Mucosa of stomach (tissue), 1 donor: ENCODE measurements around the gene COL18A1.

Experiments
- H3K27me3 ChIP-seq: one replicate; pipeline ENCODE4 v1.7.0; 2013; ENCODE audit warnings: mild to moderate bottlenecking, low read length; ENCODE audit not compliant: control insufficient read depth, insufficient read depth
- H3K36me3 ChIP-seq: one replicate; pipeline ENCODE4 v1.7.0; 2013; ENCODE audit warnings: low read length; ENCODE audit not compliant: control insufficient read depth, insufficient read depth
- H3K4me1 ChIP-seq: one replicate; pipeline ENCODE4 v1.7.0; 2013; ENCODE audit warnings: mild to moderate bottlenecking, low read length; ENCODE audit not compliant: control insufficient read depth, insufficient read depth
- H3K4me3 ChIP-seq: one replicate; pipeline ENCODE4 v1.7.0; 2013; ENCODE audit warnings: low read length
- H3K9ac ChIP-seq: one replicate; pipeline ENCODE4 v1.7.0; 2013; ENCODE audit warnings: mild to moderate bottlenecking, low read length, moderate library complexity
- H3K9me3 ChIP-seq: one replicate; pipeline ENCODE4 v1.7.0; 2013; ENCODE audit warnings: mild to moderate bottlenecking, low read length, moderate library complexity; ENCODE audit not compliant: control insufficient read depth
- donor health status: Pancreatic carcinoma.

The COL18A1 gene

DNA sequence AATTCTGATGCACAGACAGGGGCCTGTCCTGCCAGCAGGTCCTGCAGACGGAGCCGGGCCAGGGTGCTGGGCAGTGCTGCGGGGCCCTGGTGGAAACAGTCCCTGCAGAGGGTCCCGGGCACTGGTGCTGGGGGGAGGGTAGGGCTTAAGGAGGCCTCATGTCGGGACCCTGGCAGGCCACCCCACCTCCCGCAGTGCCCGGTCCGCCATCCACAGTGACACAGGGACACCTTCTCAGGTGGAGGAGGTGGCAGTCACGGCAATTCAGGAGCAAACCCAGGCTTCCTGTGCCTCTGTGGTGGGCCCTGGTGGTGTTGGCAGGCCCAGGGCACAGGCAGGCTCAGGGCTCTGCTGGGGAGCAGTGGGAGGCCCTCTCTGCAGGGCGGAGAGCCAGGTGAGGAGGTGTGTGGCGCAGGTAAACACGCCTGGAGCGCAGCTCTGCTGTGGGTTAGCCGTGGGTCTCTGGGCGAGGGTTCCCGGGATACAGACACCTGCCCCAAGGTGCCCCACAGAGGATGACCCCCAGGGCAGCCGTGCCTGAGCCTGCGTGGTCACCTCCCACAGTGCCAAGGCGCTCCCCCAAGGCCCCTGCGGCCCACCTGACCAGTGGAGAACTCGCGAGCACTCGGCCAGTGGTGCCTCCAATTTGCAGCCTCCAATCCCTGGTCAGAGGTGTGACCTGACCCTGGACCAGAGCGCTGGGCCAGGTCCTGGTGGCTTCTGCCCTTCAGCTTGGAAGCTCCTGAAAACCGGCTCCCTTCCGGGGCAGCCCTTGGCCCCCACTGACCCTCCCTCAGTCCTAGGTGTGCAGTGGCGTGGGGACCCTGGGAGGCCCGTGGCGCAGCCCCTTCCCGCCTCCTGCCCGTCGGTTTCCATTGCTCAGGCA, 19.2 kb downstream of the COL18A1 start:
- peaks cover 22% of the 10 kb centered on the region for H3K4me1 ChIP-seq
- H3K4me3 ChIP-seq, result no peak overlapping the region
- no peaks in the 10 kb centered on the region for H3K36me3 ChIP-seq
- no peaks in the 10 kb centered on the region for H3K9me3 ChIP-seq
- H3K9ac ChIP-seq, result no peak overlapping the region
- no peaks in the 10 kb centered on the region for H3K27me3 ChIP-seq

DNA sequence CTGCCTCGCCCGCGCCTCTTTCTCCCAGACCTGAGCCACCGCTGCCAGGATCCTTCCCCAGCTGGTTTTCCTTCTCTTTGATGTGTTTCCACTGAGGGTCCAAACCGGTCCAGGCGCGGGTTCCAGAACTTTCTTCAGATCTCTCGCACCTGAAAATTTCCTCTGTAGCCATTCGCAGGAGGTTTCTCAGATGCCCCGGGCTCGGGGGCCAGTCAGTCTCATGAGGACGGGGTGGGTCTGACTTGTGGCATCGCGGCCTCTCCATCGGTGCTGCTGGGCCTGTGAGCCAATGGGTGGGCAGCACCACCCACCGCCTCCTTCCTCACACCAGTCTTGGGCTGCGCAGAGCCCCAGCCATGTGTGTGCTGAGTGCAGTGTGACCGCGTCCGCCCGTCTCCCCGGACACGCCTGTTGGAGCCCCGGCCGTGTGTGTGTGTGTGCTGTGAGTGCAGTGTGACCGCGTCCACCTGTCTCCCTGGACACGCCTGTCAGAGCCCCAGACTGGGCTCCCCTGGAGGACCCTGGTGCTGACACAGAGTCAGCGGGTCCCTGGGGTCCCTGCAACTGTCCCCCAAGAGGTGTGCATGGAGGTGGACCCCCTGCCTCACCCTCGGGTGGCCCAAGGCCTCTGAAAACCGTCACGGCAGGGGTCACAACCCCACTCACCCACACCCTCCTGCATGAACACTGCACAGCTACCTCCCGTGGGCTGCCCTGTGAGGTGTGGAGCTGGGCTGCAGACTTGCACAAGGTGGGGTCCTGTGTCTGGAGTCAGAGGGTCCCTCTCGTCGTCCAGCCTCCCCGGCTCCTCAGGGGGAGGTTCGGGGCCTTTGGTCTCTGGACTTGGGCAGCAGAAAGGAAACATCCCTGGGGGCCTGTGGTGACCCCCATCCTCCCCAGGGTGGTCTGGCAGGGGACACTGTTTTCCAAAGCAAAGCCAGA, 20.2 kb downstream of the COL18A1 start:
- Histone ChIP-seq H3K4me1 (peaks cover 19% of the 10 kb centered on the region), H3K36me3 (no peaks in the 10 kb centered on the region), H3K27me3 (no peaks in the 10 kb centered on the region), H3K9ac (no peak overlapping the region), H3K9me3 (no peaks in the 10 kb centered on the region), H3K4me3 (no peak overlapping the region)

DNA sequence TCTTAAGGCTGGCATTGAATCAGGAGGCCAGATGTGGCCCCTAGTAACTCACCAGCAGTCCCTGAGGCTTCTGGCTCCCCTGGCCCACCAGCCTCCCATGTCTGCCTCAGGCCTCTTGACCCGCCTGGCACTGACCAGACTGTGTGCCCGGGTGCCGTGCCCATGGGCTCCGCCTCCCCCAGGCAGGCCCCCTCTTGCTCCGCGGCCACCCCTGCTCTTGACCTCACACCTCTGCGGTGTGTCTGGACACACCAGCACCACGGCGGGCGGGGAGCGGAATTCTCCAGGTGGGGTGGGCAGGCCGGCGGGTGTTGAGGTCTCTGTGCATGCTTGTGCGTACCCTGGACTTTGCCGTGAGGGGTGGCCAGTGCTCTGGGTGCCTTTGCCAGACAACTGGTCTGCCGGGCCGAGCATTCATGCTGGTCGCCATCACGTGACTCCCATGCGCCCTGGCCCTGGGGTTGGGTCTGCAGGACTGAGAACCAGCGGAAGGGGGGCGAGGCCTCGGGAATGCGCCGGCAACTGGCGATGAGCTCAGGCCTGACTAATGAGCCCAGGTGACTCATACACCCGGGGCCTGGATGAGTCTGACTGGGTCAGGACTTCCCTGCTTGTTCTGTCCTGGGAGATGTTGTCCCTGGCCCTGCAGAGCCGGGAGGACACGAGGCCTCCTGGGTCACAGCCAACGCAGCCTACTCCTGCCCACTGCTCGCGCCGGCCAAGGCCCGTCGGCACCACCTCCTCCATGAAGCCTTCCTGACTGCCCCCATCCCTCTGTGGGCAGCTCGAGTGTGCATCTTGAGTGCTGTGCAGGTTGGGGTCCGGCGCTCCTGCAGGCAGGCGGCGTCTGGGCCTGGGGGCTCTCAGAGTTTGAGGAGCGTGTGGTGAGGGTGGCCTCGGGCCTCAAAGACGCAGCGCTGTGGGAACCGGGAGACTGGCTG, 22.6 kb downstream of the COL18A1 start:
- H3K4me3 ChIP-seq, result no peak overlapping the region
- no peaks in the 10 kb centered on the region for H3K36me3 ChIP-seq
- peaks cover 5% of the 10 kb centered on the region for H3K4me1 ChIP-seq
- H3K9ac ChIP-seq, result no peak overlapping the region
- H3K27me3 ChIP-seq, result no peaks in the 10 kb centered on the region
- no peaks in the 10 kb centered on the region for H3K9me3 ChIP-seq

DNA sequence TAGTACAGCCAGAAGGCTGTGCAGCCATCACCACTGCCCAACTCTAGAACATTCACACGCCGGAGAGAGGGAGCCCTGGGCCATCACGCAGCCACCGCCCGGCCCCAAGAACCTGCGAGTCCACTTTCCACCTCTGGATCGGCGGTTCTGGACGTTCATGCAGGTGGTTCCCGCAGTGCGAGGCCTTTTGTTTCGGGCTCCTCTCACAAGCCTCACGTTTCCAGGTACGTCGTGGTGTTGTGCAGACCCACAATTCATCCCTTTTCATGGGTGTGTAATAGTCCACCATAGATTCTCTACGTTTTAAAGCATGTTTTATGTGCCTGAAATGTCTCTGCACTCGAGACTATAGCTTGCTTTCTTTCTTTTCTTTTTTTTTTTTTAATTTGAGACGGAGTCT, 23.6 kb downstream of the COL18A1 start:
- Histone ChIP-seq H3K9me3 (no peaks in the 10 kb centered on the region), H3K4me1 (peaks cover 5% of the 10 kb centered on the region), H3K4me3 (no peak overlapping the region), H3K9ac (no peak overlapping the region), H3K36me3 (no peaks in the 10 kb centered on the region), H3K27me3 (no peaks in the 10 kb centered on the region)

DNA sequence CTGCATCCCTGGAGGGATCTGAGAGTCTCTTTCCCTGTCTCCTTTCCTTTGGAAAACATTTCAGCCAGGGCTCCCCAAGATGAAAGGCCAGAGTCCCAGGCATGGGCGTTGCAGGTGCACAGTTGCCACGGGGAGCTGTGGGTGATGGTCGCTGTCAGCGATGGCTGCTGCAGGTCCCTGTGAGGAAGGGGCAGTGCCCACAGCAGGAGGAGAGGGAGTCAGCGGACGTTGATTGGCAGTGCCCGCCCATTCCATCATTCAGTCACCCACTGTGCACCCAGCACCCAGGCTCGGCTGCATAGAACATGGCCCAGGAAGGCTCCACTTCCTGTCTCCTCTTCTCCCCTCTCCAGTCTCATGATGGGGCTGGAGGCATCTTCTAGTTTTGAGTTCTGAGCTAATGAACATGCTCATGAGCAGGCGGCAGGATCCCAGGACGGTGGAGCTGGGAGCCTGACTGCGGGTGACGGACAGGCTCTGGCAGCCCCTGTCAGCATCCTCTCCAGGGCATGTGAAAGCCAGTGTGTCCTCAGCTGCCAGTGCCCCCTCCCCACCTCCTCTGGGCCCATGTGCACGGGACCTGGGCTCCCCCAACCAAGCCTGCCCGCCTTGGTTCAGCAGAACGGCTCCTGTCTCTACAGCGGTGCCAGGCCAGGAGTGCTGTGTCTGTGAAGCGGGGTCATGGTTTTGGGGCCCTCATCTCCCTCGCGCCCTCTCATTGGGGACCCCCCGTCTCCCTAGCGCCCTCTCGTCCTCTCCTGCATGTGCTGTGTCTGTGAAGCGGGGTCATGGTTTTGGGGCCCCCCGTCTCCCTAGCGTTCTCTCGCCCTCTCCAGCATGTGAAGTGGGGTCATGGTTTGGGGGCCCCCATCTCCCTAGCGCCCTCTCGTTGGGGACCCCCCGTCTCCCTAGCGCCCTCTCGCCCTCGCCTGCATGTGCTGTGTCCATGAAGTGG, 24.5 kb downstream of the COL18A1 start:
- Histone ChIP-seq H3K27me3 (no peaks in the 10 kb centered on the region), H3K4me1 (peaks cover 5% of the 10 kb centered on the region), H3K9me3 (no peaks in the 10 kb centered on the region), H3K4me3 (no peak overlapping the region), H3K36me3 (no peaks in the 10 kb centered on the region), H3K9ac (no peak overlapping the region)

DNA sequence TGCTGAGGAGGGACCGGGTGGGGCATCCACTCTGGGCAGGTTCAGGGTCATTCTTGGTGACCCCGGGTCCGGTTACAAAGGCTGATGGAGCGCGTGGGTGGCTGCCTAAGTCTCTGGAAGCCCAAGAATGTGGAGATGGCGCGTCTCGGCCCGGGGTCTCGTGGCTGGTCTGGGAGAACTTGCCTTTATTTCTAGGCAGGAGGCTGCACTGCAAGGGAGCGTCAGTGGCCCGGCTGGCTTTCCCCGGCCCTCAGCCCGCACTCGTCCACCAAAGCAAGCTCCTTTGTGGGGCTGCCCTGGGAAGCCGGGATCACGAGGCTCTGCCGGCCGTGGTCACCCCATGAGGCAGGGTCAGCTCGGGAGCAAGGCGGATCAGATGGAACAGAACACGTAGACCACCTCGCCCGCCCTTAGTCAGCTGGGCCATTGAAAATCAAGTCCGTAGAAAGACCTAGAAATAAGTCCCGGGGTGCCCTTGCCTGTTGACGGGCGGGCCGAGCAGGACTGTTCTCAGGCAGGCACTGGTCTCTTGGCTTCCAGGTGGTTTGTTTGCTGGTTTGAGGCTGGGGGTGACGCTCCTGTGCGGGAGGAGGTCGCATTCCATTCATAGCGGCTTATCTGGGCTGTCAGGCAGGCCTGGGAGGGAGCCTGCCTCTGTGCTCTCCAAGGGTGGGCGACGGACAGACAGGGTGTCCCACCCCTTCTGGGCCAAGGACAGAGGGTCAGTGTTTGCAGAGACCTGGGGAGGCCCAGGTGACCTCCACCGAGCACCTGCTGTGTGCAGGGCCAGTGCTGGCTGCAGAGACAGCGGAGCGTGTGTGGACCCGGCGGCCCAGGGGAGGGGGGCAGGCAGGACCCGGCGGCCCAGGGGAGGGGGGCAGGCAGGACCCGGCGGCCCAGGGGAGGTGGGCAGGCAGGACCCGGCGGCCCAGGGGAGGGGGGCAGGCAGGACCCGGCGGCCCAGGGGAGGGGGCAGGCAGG, 25.8 kb downstream of the COL18A1 start:
- Histone ChIP-seq H3K9ac (no peak overlapping the region), H3K9me3 (no peaks in the 10 kb centered on the region), H3K4me3 (no peak overlapping the region), H3K27me3 (no peaks in the 10 kb centered on the region), H3K4me1 (peaks cover 5% of the 10 kb centered on the region), H3K36me3 (no peaks in the 10 kb centered on the region)

DNA sequence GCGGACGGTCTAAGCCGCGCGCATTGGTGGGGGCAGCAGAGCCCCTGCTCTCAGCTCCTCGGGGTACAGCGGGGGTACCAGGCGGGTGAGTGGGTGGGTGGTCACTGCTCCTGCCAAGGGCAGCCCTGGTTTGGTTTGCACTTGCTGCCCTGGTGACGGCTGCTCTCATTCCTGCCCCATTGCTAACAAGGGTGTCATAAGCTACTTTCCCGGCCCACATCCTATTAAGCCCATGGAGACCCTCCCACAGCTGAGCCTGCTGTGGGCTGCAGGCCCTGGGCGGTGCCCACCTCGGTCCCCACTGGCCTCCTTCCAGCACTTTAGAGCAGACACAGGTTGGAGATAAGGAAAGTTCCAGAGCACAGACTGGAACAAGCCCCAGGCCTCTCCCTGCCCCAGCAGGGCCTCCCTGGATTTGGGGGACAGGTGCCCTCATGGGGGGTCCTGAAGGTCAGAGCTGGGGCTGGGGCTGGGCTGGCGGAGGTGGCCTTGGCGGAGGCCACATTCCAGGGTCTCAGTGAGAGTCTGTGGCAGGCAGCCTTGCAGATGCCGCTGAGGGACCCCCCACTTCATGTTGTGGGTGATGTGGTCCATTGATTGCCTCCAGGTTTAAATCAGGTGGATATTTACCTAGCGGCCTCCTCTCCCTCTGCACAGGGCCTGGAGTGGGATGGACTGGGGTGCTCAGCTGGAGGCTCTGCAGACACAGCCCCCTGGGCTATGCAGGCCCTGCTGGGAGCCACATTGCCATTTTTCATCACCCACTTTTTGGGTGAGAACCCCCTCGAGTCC, 27.0 kb downstream of the COL18A1 start:
- H3K36me3 ChIP-seq, result no peaks in the 10 kb centered on the region
- H3K9ac ChIP-seq, result no peak overlapping the region
- no peak overlapping the region for H3K4me3 ChIP-seq
- peaks cover 5% of the 10 kb centered on the region for H3K4me1 ChIP-seq
- H3K9me3 ChIP-seq, result no peaks in the 10 kb centered on the region
- H3K27me3 ChIP-seq, result no peaks in the 10 kb centered on the region

DNA sequence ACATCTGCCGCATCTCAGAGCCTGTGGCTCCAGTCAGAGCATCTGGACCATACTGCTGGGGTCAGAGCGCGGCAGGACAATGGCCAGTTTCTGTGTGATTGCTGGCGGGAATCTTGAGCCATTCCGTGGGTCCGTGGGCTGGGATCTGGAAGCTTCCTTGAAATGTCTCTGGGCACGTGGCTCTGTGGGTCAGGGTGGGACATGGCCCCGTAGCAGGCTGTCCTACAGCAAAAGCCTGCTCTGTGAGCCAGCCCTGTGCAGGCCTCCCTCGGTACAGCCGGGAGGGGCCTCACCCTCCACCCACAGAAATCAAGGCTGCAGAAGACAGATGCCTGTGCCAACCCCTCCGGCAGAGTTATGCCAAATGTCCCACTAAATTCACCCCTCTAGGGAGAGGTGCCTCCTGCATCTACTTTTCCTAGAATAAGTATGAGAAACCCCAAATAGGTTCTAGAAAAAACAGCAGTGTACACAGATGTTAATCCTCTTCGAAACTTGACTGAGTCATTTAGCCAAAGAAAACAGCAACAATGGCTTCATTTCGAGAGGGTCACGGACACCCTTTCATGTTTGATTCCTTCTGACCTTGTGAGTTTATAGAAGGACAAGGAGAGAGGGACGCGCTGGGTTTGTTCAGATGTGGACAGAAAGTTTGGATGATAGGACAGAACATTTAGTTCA, 27.8 kb downstream of the COL18A1 start:
- H3K27me3 ChIP-seq, result no peaks in the 10 kb centered on the region
- peaks cover 5% of the 10 kb centered on the region for H3K4me1 ChIP-seq
- H3K9ac ChIP-seq, result no peak overlapping the region
- no peaks in the 10 kb centered on the region for H3K36me3 ChIP-seq
- H3K9me3 ChIP-seq, result no peaks in the 10 kb centered on the region
- H3K4me3 ChIP-seq, result no peak overlapping the region

DNA sequence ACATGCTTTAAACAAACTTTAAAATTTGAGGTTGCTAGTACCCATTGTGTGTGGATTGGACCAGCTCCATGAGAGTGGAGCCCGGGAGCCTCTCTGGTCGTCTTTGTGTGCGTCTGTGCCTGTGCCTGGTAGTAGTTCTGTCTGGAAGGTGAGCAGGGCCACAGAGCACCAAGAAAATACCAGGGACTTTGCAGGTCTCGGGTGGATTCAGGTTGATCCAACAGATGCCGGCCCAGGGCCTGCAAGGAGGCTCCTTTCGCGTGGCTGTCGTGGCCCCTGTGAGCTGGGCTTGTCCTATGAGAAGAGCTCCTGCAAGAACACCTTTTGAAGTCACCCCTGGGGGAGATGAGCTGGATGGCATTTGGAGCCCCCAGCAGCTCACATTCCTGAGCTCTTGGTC, 28.3 kb downstream of the COL18A1 start:
- Histone ChIP-seq H3K9ac (no peak overlapping the region), H3K27me3 (no peaks in the 10 kb centered on the region), H3K4me3 (no peak overlapping the region), H3K4me1 (peaks cover 5% of the 10 kb centered on the region), H3K9me3 (no peaks in the 10 kb centered on the region), H3K36me3 (no peaks in the 10 kb centered on the region)
